GM19397 (cell line): ENCODE results near the gene HARS2.
"Not testable (repeated sequence)": the region's sequence is repeated elsewhere in the genome, so short reads cannot be mapped to it uniquely, and the experiment has no call there.

Experiments used
- ATAC-seq: cut with Tn5 transposase; IDR thresholded peaks from one replicate; pipeline ENCODE4 v1.9.1; 2021; ENCODE audit warnings: mild to moderate bottlenecking, moderate library complexity; ENCODE audit not compliant: unreplicated experiment

The HARS2 gene

GRCh38 chr5:140700177-140701144, 9.2 kb downstream of the HARS2 start, which contains the start of gene ZMAT2:
ZMAT2 (plus strand) TSS chr5:140700447; CDS start chr5:140700461, 14 bp downstream.
- peak; percentile 96 for ATAC-seq

GRCh38 chr5:140707812-140708211, 16.6 kb downstream of the HARS2 start:
- ATAC-seq, result no peak

DNA sequence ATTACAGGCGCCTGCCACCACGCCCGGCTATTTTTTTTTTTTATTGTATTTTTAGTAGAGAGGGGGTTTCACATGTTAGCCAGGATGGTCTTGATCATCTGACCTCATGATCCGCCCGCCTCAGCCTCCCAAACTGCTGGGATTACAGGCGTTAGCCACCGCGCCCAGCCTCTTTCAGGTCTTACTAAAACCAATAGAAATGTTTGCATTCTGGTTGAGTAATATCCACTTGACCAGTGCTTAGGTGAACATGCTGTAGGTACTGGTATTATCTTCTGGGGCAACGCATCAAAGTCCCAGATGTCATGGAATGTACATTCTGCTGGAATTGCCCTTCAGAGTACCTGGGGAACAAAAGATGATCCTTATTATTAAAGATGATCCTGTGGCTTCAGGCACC, 17.5 kb downstream of the HARS2 start:
- not testable (repeated sequence) for ATAC-seq

DNA sequence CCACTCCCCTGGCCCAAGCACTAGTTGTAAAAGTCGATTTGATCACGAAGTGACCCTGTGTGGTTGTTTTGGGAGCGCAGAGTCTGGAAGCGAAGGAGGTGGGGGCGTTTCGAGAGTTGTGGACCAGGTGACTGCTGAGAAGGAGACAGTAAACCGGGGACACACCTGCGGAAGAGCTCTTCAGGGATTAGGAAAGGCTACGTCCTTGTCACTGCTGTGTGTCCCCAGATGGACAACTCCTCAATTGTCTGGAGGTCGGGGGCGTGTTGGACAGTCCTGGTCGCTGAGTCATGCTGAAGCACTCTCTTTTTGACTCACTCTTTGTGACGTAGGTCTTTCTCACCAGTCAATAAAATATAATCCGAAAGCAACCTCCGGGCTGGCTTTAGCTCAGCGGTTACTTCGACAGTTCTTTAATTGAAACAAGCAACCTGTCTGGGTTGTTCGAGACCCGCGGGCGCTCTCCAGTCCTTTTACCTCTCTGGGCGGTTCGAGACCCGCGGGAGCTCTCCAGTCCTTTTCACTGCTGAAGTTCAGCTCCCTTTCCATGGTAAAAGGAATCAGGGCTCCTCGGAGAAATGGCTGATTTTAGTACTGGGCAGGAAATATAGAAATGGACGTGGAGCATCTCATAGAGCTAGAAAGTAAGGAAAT, 19.8 kb downstream of the HARS2 start:
- peak; percentile 92 for ATAC-seq

- ATAC-seq, result no peak
Measured at GRCh38 chr5:140711794-140712193, 20.5 kb downstream of the HARS2 start.

DNA sequence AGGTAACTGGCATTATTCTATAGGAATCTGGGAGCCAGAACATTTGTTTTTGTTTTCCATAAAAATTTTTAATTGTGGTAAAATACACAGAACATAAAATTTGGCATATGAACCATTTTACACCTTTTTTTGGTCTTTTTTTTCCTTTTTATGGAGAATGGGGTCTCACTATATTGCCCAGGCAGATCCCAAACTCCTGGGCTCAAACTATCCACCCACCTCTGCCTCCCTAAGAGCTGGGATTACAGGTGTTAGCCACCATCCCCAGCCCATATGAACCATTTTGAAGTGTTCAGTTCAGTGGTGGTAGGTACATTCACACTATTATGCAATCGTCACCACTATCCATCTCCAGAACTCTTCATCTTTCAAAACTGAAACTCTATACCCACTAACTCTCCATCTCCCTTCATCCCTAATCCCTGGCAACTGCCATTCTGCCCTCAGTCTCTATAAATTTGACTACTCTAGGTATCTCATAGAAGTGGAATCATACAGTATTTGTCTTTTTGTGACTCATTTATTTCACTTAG, 22.4 kb downstream of the HARS2 start:
- ATAC-seq, result no peak

GRCh38 chr5:140716238-140716637, 25.0 kb downstream of the HARS2 start:
- not testable (repeated sequence) for ATAC-seq

DNA sequence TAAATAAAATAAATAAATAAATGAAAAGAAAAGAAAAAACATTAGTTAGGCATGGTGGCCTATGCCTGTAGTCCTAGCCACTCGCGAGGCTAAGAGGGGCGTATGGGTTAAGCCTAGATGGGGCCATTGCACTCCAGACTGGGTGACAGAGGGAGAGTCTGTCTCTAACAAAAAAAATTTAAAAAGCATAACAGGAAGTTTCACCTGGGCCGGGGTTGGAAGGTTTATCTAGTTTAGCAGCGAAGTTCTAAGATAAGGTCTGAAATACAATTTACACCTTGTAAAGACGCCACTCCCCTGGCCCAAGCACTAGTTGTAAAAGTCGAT, 27.0 kb downstream of the HARS2 start:
- no peak for ATAC-seq

- not testable (repeated sequence) for ATAC-seq
Measured at GRCh38 chr5:140720738-140721137, 29.5 kb downstream of the HARS2 start.

GRCh38 chr5:140721395-140721794, 30.1 kb downstream of the HARS2 start:
- not testable (repeated sequence) for ATAC-seq

DNA sequence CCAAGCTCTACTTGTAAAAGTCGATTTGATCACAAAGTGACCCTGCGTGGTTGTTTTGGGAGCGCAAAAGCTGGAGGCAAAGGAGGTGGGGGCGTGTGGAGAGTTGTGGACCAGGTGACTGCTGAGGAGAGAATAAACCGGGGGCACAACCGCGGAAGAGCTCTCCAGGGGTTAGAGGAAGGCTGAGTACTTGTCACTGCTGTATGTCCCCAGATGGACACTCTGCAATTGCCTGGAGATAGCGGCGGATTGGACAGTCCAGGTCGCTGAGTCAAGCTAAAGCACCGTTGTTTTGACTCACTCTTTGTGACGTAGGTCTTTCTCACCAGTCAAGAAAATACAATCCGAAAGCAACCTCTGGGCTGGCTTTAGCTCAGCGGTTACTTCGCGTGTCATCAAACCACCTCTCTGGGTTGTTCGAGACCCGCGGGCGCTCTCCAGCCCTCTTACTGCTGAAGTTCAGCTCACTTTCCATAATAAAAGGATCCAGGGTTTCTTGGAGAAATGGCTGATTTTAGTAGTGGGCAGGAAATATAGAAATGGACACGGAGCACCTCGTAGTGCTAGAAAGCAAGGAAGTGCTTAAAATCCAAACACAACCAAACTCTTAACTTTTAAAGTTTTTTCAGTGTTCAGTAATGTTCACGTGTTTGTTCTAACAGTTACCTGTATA, 34.7 kb downstream of the HARS2 start:
- peak; percentile 86 for ATAC-seq

GRCh38 chr5:140733098-140733497, 41.8 kb downstream of the HARS2 start:
- no peak for ATAC-seq

GRCh38 chr5:140734354-140734753, 43.1 kb downstream of the HARS2 start:
- ATAC-seq, result no peak

DNA sequence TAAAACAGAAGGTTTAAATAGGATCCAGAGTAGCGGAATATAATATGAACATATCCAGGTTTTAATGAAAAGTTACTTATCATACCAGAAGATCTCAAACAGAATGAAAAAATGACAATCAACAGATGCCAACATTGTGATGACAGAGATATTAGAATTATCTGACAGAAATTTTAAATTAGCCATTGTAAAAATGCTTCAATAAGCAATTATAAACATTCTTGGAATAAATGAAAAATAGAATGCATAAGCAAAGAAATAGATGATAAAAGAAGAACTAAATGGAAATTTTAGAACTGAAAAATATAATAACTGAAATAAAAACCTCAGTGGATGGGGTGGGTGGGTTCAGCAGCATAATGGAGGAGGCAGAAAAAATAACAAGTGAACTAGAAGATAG, 46.2 kb downstream of the HARS2 start:
- no peak for ATAC-seq

GRCh38 chr5:140741967-140742366, 50.7 kb downstream of the HARS2 start:
- ATAC-seq, result no peak
